NCI-H2081 treated with DMSO at 0.1 percent for 48 hours (cell line): ENCODE results near the gene ZBTB11.
"Not testable (repeated sequence)": the region's sequence is repeated elsewhere in the genome, so short reads cannot be mapped to it uniquely, and the experiment has no call there.

Source experiments
- DNase-seq: peaks from one replicate; lab custom pipeline; 2025; lab: John Stamatoyannopoulos, UW

Gene ZBTB11

DNA sequence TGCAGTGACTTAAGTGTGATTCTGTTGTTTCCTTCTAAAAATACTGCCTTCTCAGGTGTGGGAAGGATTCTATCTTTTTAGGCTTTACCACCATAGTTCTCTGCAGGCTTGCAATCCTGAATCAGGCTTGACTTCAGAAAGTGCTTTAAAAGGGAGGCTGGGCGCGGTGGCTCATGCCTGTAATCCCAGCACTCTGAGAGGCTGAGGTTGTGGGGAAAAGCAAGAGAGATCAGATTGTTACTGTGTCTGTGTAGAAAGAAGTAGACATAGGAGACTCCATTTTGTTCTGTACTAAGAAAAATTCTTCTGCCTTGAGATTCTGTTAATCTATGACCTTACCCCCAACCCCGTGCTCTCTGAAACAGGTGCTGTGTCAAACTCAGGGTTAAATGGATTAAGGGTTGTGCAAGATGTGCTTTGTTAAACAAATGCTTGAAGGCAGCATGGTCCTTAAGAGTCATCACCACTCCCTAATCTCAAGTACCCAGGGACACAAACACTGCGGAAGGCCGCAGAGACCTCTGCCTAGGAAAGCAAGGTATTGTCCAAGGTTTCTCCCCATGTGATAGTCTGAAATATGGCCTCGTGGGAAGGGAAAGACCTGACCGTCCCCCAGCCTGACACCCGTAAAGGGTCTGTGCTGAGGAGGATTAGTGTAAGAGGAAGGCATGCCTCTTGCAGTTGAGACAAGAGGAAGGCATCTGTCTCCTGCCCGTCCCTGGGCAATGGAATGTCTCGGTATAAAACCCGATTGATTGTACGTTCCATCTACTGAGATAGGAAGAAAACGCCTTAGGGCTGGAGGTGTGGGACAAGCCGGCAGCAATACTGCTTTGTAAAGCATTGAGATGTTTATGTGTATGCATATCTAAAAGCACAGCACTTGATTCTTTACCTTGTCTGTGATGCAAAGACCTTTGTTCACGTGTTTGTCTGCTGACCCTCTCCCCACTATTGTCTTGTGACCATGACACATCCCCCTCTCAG is 15.0 kb upstream of the ZBTB11 start:
- DNase-seq = not testable (repeated sequence)

DNA sequence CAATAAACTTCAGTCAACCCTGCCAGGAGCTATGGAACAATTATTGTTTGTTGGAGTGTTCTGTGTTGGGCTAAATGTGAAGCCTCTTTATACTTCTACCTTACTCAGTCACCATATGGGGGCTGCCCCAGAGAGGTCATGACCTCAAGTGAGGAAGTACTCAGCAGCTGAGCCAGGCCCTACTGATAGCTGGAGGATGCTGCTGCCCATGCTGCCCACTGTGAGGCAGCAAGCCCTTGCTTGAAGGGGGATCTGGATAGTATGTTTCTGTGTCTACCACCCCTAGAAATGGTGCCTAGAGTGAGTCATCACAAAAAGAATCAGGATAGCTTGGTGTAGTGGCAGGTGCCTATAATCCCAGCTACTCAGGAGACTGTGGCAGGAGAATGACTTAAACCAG is 14.0 kb upstream of the ZBTB11 start:
- no peak for DNase-seq

DNA sequence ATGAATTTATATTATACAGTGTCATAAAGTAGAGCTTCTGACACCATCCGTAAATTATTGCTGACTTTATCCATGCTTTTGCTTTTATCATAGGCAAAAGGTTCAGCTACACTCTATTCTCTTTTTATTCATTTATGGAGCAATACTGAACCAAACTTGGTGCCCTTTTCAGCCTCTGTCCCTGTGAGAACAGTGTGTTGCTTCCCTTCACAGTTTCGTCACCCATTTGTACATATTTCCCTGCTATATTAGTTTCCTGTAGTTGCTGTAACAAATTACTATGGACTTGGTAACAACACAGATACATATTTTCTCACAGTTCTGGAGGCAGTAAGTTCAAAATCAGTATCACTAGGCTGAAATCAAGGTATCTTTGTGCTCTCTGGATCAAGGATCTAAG is 12.4 kb upstream of the ZBTB11 start:
- no peak for DNase-seq

DNA sequence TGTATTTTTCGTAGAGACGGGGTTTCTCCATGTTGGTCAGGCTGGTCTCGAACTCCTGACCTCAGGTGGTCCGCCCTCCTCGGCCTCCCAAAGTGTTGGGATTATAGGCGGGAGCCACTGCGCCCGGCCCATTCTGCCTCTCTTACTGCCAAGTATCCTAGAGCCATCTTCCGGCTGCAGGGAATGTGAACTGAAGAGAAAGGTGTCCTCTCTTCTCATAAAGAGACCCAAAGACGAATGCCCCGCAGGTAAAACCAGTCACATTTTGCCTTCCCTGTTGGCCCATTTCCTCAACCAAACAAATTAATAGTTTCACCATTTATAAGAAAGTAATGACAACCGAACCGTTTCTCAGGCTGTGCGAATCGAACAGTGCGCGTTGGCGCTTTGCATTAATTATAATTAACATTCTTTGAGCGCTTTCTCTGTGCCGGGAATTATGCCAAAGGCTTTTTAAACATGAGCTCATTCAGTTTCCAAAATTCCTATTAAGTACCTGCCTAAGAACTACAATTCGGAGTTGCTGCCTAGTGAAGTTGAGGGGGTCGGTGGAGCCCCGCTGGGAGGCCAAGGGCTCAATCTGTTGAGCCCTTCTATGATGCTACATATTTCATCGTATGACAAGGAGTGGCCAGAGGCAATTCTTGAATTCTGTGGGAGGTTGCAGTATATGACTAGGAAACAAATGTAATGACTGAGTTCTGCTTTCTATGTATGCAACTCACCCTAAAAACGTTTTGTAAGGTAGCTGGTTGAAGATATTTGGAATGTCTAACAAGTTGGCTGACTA is 10.4 kb upstream of the ZBTB11 start:
- DNase-seq = no peak

DNA sequence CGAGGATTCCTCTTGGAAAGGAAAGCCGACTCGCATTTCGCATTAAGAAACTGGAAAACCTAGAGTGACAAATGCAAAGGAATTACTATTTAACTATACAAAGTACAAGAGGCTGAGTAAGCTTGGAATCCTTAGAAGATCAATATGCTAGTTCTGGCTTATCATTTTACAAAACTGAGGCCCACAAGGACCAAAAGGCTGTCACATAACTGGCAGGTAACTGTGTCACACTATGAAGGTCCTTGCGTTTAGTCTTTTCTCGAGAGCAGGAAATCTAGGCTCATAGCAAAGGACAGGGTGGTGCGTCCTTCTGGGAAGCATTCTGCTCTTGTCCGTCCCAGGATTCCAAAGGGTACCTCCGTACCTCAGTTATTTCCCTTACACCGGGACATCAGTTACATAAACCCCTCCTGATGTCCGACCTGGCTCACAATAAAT is 9.0 kb upstream of the ZBTB11 start:
- DNase-seq = no peak

GRCh38 chr3:101685050-101685400 is 8.1 kb upstream of the ZBTB11 start:
- no peak for DNase-seq

GRCh38 chr3:101680466-101680865 is 3.5 kb upstream of the ZBTB11 start:
- no peak for DNase-seq

- DNase-seq = not testable (repeated sequence)
Measured at GRCh38 chr3:101678837-101679236, 1.9 kb upstream of the ZBTB11 start.

DNA sequence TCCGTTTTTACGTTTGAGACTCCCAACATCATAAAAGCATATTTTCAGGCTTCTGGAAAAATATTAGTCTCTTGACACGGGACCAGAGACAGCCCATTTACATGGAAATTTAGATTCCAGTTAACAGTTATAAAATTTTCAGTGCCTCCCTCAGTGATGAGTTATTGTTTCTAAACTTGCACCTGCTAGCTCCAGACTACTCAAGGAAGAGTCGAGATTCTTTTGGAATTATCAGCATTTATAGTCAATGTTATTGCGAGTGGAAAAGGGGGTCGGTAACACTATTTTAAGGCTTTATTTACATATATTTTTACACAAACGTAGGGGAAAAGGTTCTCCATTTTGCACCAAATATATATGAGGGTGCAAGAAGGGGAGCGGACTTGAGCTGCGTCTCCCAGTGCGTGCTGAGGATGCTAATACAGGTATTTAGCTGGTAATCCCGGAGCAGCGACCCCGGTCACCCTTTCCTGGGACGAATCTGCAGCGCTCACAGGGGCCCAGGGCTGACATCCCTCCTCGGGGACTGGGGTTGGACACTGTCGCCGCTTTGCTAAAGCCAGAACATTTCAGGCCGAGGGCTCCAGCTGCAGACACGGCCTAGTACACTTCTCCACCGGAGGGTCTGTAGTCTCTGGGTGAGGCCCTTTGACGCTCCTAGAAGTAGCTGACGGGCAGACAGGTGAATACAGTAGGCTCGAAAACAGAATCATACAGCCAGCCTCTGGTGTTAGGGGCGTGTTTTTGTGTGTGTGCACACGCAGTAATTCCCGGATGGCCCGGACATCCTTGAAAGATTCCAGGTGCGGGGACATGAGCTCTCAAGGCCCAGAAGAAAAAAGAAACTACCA is 729 bp upstream of the ZBTB11 start:
- DNase-seq = no peak

DNA sequence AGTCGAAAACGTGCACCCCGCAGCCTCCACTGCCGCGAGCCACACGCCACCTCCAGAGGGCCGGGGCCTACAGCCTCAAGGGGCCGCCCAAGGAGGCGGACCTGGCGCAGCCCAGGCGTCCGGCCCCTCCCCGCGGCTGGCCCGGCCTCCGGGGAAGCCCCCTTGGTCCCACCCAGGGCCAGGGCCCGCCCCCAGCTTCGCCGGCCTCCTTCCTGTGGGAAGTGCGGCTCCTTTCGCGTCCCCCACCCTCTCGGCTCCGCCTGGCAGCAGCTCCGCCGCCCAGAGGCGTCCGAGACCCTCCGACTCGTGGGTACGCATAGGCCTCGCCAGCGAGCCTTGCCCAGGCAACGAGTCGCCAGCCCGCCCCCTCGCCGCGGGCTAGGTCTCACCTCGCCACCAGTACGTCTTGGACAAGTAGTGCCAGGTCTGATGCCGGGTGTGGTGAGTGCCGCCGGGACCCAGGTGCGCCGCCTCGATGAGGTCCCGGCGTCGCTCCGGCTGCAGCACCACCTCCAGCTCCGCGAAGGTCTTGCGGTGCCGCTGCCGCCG is 642 bp downstream of the ZBTB11 start:
- DNase-seq = no peak

GRCh38 chr3:101675709-101676215 is 1.2 kb downstream of the ZBTB11 start:
- DNase-seq = no peak

GRCh38 chr3:101674518-101674917 is 2.4 kb downstream of the ZBTB11 start:
- no peak for DNase-seq

GRCh38 chr3:101673953-101674352 is 3.0 kb downstream of the ZBTB11 start:
- DNase-seq = no peak

- no peak for DNase-seq
Measured at GRCh38 chr3:101671014-101671413, 5.9 kb downstream of the ZBTB11 start.

DNA sequence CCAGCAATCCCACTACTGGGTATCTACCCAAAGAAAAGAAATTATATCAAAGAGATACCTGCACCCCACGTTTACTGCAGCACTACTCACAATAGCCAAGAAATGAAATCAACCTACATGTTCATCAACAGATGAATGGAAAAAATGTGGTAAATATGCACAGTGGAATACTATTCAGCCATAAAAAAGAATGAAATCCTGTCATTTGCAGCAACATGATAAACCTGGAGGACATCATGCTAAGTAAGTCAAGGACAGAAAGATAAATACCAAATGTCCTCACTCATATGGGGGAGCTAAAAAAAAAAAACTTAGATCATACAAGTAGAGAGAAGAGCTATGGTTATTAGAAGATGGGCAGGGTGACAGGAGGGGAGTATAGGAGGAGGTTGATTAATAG is 9.1 kb downstream of the ZBTB11 start:
- no peak for DNase-seq

- no peak for DNase-seq
Measured at GRCh38 chr3:101667331-101667730, 9.6 kb downstream of the ZBTB11 start.

DNA sequence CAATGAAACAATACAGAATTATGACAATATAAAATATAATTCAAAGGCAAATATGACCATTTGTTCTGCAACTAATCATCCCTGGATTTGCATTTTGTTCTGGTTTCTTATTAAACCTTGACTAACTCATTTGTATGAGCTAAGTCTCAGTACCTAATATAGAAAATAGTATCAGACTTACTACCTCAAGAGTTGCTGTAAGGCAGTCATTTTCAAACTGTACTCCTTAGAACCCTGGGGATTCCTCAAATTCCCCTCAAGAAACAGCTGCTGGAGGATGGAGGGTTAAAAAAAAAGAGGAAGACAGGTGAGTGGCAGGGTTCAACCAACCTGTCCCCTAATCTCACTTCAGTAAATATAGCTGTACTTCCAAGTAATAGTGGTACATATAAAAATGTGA is 11.1 kb downstream of the ZBTB11 start:
- DNase-seq = no peak

DNA sequence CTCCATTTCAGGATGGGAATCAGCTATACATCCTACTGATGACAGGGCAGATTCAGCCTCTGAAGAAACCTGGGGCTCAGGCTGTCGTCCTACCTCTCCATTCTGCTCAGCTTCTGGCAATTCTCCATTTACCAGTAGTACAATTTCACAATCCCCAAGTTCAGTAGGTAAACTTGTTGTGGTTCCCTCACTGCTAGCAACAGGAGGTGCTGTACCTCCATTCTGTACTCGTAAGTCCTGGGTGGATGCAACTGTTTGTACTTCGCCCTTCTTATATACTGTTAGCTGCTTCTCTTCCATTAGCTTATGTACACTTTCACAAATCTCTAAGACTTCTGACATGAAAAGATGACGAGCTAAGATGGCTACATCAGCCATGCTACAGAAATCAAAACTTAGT is 11.6 kb downstream of the ZBTB11 start:
- no peak for DNase-seq

GRCh38 chr3:101660714-101661113 is 16.2 kb downstream of the ZBTB11 start:
- DNase-seq = no peak

DNA sequence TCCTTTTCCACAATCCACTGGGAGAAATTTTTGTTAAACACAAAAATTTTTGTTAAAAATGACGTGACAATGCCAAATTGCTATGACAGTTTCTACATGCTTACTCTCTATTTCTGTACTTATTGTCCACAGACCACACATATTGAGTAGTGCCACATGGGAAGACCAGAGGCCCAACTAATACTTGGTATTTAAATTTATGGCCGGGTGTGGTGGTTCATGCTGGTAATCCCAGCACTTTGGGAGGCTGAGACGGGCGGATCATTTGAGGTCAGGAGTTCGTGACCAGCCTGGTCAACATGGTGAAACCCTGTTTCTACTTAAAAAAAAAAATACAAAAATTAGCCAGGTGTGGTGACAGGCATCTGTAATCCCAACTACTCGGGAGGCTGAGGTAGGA is 20.3 kb downstream of the ZBTB11 start:
- DNase-seq = no peak

GRCh38 chr3:101646726-101647125 is 30.2 kb downstream of the ZBTB11 start:
- no peak for DNase-seq
